Measurements from ENCODE around the gene MRPS34.

The MRPS34 gene

GRCh38 chr16:1727651-1728624, 45.0 kb downstream of the MRPS34 start:
- DNase-seq (ENCODE audit: low read depth): no peak
- H3K4me3 ChIP-seq (ENCODE audit: control insufficient read depth, low read depth, low read length): no peak overlapping the region
- no peak for TF ChIP-seq CTCF (IDR thresholded peaks at IDR 0.05; ENCODE audit: control insufficient read depth, insufficient read depth, low read depth, low read length, missing control alignments)

- no peak for DNase-seq (ENCODE audit: low read depth)
- no peak overlapping the region for H3K4me3 ChIP-seq (ENCODE audit: control insufficient read depth, low read depth, low read length)
- no peak for TF ChIP-seq CTCF (IDR thresholded peaks at IDR 0.05; ENCODE audit: control insufficient read depth, insufficient read depth, low read depth, low read length, missing control alignments)
These were observed 46.1 kb downstream of the MRPS34 start for GRCh38 chr16:1726661-1727502.

GRCh38 chr16:1724491-1724890, 48.4 kb downstream of the MRPS34 start:
- no peak for TF ChIP-seq CTCF (IDR thresholded peaks at IDR 0.05; ENCODE audit: control insufficient read depth, insufficient read depth, low read depth, low read length, missing control alignments)
- no peak overlapping the region for H3K4me3 ChIP-seq (ENCODE audit: control insufficient read depth, low read depth, low read length)
- no peak for DNase-seq (ENCODE audit: low read depth)

DNA sequence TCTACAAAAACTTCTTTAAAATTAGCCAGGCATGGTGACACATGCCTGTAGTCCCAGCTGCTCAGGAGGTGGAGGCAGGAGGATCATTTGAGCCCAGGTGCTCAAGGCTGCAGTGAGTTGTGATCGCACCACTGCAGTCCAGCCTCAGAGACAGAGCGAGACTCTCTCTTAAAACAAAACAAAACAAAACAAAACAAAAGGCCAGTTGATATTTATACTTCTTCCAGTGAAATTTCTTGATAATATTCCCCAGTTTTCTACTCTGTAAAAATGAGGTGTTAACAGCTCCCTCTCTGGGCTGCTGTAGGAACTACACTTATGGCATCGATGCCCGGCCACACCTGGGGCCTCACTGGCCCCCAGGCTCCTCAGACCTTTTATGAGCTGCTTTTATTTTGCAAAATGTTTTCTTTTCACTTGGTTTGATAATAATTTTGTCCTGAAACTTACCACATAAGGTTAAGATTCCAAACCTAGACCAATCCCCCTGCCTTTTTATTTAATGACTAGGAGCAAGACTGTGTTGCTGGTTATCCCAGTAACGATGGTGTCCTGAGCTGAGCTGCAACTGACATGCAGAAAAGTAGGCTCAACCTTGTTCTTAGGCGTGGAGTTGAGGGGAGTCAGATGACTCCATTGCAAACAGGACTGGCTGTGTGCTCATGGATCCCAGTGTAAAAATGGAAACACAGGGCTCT, 49.3 kb downstream of the MRPS34 start:
- H3K4me3 ChIP-seq (ENCODE audit: control insufficient read depth, low read depth, low read length): no peak overlapping the region
- TF ChIP-seq CTCF (IDR thresholded peaks at IDR 0.05; ENCODE audit: control insufficient read depth, insufficient read depth, low read depth, low read length, missing control alignments): peak; percentile 71
- DNase-seq (ENCODE audit: low read depth): no peak

All from AG09309 (cell line).